Gastrocnemius medialis (tissue), 4 donors: ENCODE results near the gene DCAF6. TPM values are rescaled to one million over a fixed set of nuclear protein-coding genes. Genes with fewer than 3 reads are reported as not detected.

ENCODE experiments used
- ATAC-seq, 2 donors: fragments of 150-250 bp; one replicate each; pipeline ENCODE4 v1.9.1; 2016
- DNase-seq, 2 donors: peaks; one replicate each; pipeline ENCODE4 v3.0.0-alpha.2; 2019
- H3K27ac ChIP-seq, 4 donors: fragments of 200-600 bp; sonication (generic); 1 replicate in 1 of 4; 2 replicates in 3 of 4; pipeline ENCODE4 v1.5.1; 2016 to 2018; ENCODE audit warnings: mild to moderate bottlenecking in 2 of 4, moderate library complexity in 1 of 4
- H3K27me3 ChIP-seq, 3 donors: fragments of 200-600 bp; sonication (generic) in 2 of 3; 1 replicate in 1 of 3; 2 replicates in 2 of 3; pipeline versions ENCODE4 v1.5.1 to v1.6.0; 2016 to 2019; ENCODE audit warnings: mild to moderate bottlenecking in 1 of 3, moderate library complexity in 1 of 3
- H3K36me3 ChIP-seq, 2 donors: fragments of 200-600 bp; sonication (generic) in 1 of 2; one replicate each; pipeline ENCODE4 v1.5.1; 2017 to 2018
- H3K4me1 ChIP-seq, 2 donors: fragments of 200-600 bp; sonication (generic) in 1 of 2; one replicate each; pipeline ENCODE4 v1.5.1; 2016 to 2017; ENCODE audit warnings: mild to moderate bottlenecking in 2 of 2
- H3K4me3 ChIP-seq, 4 donors: fragments of 200-600 bp; sonication (generic) in 3 of 4; 1 replicate in 1 of 4; 2 replicates in 3 of 4; pipeline ENCODE4 v1.5.1; 2016 to 2019; ENCODE audit warnings: mild to moderate bottlenecking in 2 of 4
- H3K9me3 ChIP-seq, 3 donors: fragments of 200-600 bp; sonication (generic) in 2 of 3; 1 replicate in 1 of 3; 2 replicates in 2 of 3; pipeline ENCODE4 v1.5.1; 2016 to 2019
- POLR2A ChIP-seq, 2 donors: fragments of 450-650 bp; IDR thresholded peaks; one replicate each; pipeline ENCODE4 v1.6.1; 2017; ENCODE audit warnings: antibody characterized with exemption in 2 of 2, mild to moderate bottlenecking in 2 of 2, moderate library complexity in 2 of 2
- in situ Hi-C, 4 donors: fragments of 200-750 bp; cut with MboI; loops; one replicate each; pipeline versions ENCODE4 v1.15.0 to v1.8.0; 2017; ENCODE audit warnings: low sequenced_read_pairs in 4 of 4
- intact Hi-C: fragments of 100-400 bp; cut with DNase I; formaldehyde crosslinking; loops from one replicate; pipeline ENCODE4 v1.15.1; 2023; ENCODE audit warnings: low total_unique reads
- total RNA-seq, 4 donors: library from RNA; depleted of rRNA; stranded (reverse); fragments of >200 nt; gene quantifications; one replicate each; pipeline versions ENCODE4 v1.1.0 to v1.2.3, GENCODE V29; 2016
- TF ChIP-seq, protein P1 (sequence below), 5 experiments: fragments of 450-650 bp in 3 of 5; fragments of 200-600 bp in 2 of 5; sonication (generic) in 2 of 5; IDR thresholded peaks in 4 of 5; conservative IDR thresholded peaks in 1 of 5; 1 replicate in 4 of 5; 2 replicates in 1 of 5; pipeline ENCODE4 v1.5.1; 2016 to 2019; ENCODE audit warnings: antibody characterized with exemption in 5 of 5, mild to moderate bottlenecking in 3 of 5, moderate library complexity in 3 of 5

Gene DCAF6
- total RNA-seq, 4 donors from 2014 or later: 365 to 466 (median 389) TPM

- Histone ChIP-seq H3K36me3 (peaks cover 0 to 22% of the 10 kb centered on the region in 2 donors), H3K27ac (no peak overlapping the region), H3K4me1 (no peaks in the 10 kb centered on the region), H3K9me3 (no peaks in the 10 kb centered on the region), H3K27me3 (no peaks in the 10 kb centered on the region), H3K4me3 (no peak overlapping the region)
- in situ Hi-C loops: no loop called here
- TF ChIP-seq POLR2A (IDR thresholded peaks at IDR 0.05): no peak
- TF ChIP-seq, protein P1, sequence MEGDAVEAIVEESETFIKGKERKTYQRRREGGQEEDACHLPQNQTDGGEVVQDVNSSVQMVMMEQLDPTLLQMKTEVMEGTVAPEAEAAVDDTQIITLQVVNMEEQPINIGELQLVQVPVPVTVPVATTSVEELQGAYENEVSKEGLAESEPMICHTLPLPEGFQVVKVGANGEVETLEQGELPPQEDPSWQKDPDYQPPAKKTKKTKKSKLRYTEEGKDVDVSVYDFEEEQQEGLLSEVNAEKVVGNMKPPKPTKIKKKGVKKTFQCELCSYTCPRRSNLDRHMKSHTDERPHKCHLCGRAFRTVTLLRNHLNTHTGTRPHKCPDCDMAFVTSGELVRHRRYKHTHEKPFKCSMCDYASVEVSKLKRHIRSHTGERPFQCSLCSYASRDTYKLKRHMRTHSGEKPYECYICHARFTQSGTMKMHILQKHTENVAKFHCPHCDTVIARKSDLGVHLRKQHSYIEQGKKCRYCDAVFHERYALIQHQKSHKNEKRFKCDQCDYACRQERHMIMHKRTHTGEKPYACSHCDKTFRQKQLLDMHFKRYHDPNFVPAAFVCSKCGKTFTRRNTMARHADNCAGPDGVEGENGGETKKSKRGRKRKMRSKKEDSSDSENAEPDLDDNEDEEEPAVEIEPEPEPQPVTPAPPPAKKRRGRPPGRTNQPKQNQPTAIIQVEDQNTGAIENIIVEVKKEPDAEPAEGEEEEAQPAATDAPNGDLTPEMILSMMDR (IDR thresholded peaks at IDR 0.05 in 4 of 5, conservative IDR thresholded peaks at IDR 0.05 in 1 of 5): no peak
- intact Hi-C loops: no loop called here
- DNase-seq (no peak), ATAC-seq (no peak)
These were observed 72.8 kb downstream of the DCAF6 start for GRCh38 chr1:168009322-168009721.

GRCh38 chr1:168019407-168019806 is 82.9 kb downstream of the DCAF6 start:
- no peak overlapping the region for H3K4me3 ChIP-seq
- TF ChIP-seq, protein P1 (IDR thresholded peaks at IDR 0.05 in 4 of 5, conservative IDR thresholded peaks at IDR 0.05 in 1 of 5): no peak
- no peak for TF ChIP-seq POLR2A (IDR thresholded peaks at IDR 0.05)
- H3K36me3 ChIP-seq: peaks cover 0 to 45% of the 10 kb centered on the region in 2 donors
- DNase-seq (no peak), ATAC-seq (no peak)
- no peaks in the 10 kb centered on the region for H3K4me1 ChIP-seq
- intact Hi-C loops (no loop called here), in situ Hi-C loops (no loop called here)
- no peak overlapping the region for H3K27ac ChIP-seq
- H3K9me3 ChIP-seq: no peaks in the 10 kb centered on the region
- no peaks in the 10 kb centered on the region for H3K27me3 ChIP-seq

DNA sequence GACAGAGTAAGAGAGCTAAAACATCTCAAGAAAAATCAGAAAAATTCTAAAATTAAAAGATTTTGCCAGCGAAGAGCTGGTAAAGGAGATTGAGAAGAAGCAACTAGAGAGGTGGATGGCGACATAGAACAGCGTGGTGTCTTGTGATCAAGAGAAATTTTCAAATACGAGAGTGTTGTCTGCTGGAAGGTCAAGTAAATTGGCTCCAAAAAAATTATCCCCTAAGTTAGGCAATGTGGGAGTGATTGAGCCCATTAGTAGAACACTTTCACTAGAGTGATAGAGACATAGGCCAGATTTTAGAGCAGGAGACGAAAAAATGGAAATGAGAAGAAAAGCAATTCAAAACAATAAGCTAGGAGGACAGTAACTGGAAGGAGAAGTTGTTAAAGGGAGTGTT is 94.7 kb downstream of the DCAF6 start:
- H3K27ac ChIP-seq: no peak overlapping the region
- DNase-seq (no peak), ATAC-seq (no peak)
- TF ChIP-seq POLR2A (IDR thresholded peaks at IDR 0.05): no peak
- TF ChIP-seq, protein P1 (IDR thresholded peaks at IDR 0.05 in 4 of 5, conservative IDR thresholded peaks at IDR 0.05 in 1 of 5): no peak
- H3K4me3 ChIP-seq: no peak overlapping the region
- intact Hi-C loops (no loop called here), in situ Hi-C loops (no loop called here)
- H3K36me3 ChIP-seq: peaks cover 0 to 17% of the 10 kb centered on the region in 2 donors
- no peaks in the 10 kb centered on the region for H3K9me3 ChIP-seq
- no peaks in the 10 kb centered on the region for H3K4me1 ChIP-seq
- no peaks in the 10 kb centered on the region for H3K27me3 ChIP-seq

GRCh38 chr1:168031627-168032026 is 95.1 kb downstream of the DCAF6 start:
- in situ Hi-C loops (no loop called here), intact Hi-C loops (no loop called here)
- H3K36me3 ChIP-seq: peaks cover 0 to 17% of the 10 kb centered on the region in 2 donors
- H3K27me3 ChIP-seq: no peaks in the 10 kb centered on the region
- H3K4me1 ChIP-seq: no peaks in the 10 kb centered on the region
- ATAC-seq (no peak), DNase-seq (no peak)
- H3K4me3 ChIP-seq: no peak overlapping the region
- TF ChIP-seq POLR2A (IDR thresholded peaks at IDR 0.05): no peak
- TF ChIP-seq, protein P1 (IDR thresholded peaks at IDR 0.05 in 4 of 5, conservative IDR thresholded peaks at IDR 0.05 in 1 of 5): no peak
- no peaks in the 10 kb centered on the region for H3K9me3 ChIP-seq
- no peak overlapping the region for H3K27ac ChIP-seq

DNA sequence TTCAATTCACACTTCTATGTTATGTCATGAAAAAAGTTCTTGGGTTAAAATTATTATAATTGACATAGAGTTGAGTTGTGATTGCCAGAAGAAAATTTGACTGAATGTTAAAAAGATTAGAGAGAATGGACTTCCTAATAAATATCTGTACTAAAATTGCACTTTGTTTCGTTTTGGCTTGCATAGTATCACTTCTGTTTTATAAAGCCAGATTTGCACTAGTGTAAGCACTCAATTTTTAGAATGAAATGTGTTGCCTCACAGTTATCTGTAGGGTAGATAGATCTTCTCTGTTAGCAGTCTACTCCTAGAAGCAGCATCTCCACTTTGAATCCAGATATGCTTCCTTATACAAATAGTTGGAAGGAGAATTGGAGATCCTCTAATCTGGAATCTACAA is 95.5 kb downstream of the DCAF6 start:
- TF ChIP-seq POLR2A (IDR thresholded peaks at IDR 0.05): no peak
- TF ChIP-seq, protein P1 (IDR thresholded peaks at IDR 0.05 in 4 of 5, conservative IDR thresholded peaks at IDR 0.05 in 1 of 5): no peak
- in situ Hi-C loops: no loop called here
- no peak overlapping the region for H3K27ac ChIP-seq

More for the DNA sequence above, 95.5 kb downstream of the DCAF6 start:
- intact Hi-C loops: no loop called here
- no peaks in the 10 kb centered on the region for H3K9me3 ChIP-seq
- H3K4me3 ChIP-seq: no peak overlapping the region
- DNase-seq (no peak), ATAC-seq (no peak)
- H3K36me3 ChIP-seq: peaks cover 0 to 17% of the 10 kb centered on the region in 2 donors
- H3K27me3 ChIP-seq: no peaks in the 10 kb centered on the region
- H3K4me1 ChIP-seq: no peaks in the 10 kb centered on the region
